Astrocyte (in vitro differentiated cells and primary cell): ENCODE results near the gene PIGZ.

Experiments
- CTCF ChIP-seq: IDR thresholded peaks from 2 replicates; pipeline ENCODE4 v1.5.1; 2011; ENCODE audit warnings: low read depth, mild to moderate bottlenecking, inconsistent platforms, low read length, moderate library complexity; ENCODE audit not compliant: insufficient read depth
- EZH2 ChIP-seq: IDR thresholded peaks from 2 replicates; pipeline ENCODE4 v1.6.1; 2012; ENCODE audit warnings: mild to moderate bottlenecking, low read length, inconsistent platforms; ENCODE audit not compliant: insufficient read depth

- no peak for TF ChIP-seq CTCF
- TF ChIP-seq EZH2: no peak
Measured at GRCh38 chr3:196915375-196915774, 53.3 kb downstream of the PIGZ start.
